Measurements from ENCODE around the gene PDHX. TPM values are rescaled to one million over a fixed set of nuclear protein-coding genes. Genes with fewer than 3 reads are reported as not detected.

The PDHX gene
- total RNA-seq, 1 experiment from 2014 or later: 26.0 TPM

DNA sequence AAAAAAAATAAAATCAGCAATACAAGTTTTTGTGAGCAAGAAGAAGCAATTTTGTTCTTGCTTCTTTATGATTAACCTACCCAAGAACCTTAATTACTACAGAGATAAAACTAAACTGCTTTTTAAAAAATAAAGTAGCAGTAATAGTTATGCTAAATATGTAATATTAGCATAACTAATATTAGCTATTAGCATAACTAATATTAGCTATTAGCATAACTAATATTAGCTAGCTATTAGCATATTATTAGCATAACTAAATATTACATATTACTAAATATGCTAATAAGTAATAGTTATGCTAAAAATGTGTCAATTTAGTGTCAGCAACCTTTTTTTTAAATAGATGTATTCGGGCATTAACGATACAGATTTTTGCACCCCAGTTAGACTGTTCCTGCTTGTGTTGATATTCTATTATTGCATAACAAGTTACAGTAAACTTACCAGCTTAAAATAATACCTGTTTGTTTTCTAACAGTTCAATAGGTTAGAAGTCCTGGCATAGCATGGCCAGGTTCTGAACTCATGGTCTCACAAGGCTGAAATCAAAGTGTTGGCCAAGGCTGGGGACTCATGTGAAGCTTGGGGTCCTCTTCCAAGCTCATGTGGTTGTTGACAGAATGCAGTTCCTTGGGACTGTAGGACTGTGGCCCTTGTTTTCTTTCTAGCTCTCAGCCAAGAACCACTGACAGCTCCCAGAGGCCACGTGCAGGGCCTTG, 48.4 kb downstream of the PDHX start:
- Histone ChIP-seq H3K36me3 (ENCODE audit: insufficient read depth, low read length) (peaks cover 14% of the 10 kb centered on the region; the same call in 1 of the 2 replicates), H3K79me2 (ENCODE audit: low read length) (peaks cover 11% of the 10 kb centered on the region), H3K9ac (ENCODE audit: low read length) (no peak overlapping the region), H3K4me3 (ENCODE audit: low read length) (no peak overlapping the region), H3K27ac (ENCODE audit: low read length) (no peak overlapping the region), H3K4me2 (ENCODE audit: low read depth, low read length, poor library complexity, severe bottlenecking) (no peak overlapping the region), H3K9me2 (replicated peaks; ENCODE audit: insufficient read depth, low read length) (no peaks in the 10 kb centered on the region), H2AFZ (ENCODE audit: low read length) (no peak overlapping the region), H4K20me1 (ENCODE audit: insufficient read depth, low read depth, low read length) (no peaks in the 10 kb centered on the region), H3K9me3 (ENCODE audit: low read length) (no peaks in the 10 kb centered on the region), H3K27me3 (ENCODE audit: low read length) (no peaks in the 10 kb centered on the region), H3K4me1 (ENCODE audit: low read length) (no peaks in the 10 kb centered on the region)
- DNase-seq: no peak

DNA sequence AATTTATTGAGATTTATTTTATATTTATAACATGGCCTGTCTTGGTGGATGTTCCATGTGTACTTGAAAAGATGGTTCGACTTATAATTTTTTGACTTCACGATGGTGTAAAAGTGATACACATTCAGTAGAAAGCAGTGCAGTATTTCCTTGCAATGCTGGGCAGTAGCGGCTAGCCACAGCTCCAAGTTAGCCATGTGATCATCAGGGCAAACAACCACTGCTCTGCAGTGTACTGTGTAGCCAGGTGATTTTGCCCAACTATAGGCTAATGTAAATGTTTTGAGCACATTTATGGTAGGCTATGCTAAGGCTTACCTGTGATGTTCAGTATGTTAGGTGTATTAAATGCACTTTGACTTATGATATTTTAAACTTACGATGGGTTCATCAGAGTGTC, 52.4 kb downstream of the PDHX start:
- H3K4me2 ChIP-seq (ENCODE audit: low read depth, low read length, poor library complexity, severe bottlenecking): no peak overlapping the region
- no peak overlapping the region for H2AFZ ChIP-seq (ENCODE audit: low read length)
- H3K4me1 ChIP-seq (ENCODE audit: low read length): no peaks in the 10 kb centered on the region
- H4K20me1 ChIP-seq (ENCODE audit: insufficient read depth, low read depth, low read length): no peaks in the 10 kb centered on the region
- no peaks in the 10 kb centered on the region for H3K9me2 ChIP-seq (replicated peaks; ENCODE audit: insufficient read depth, low read length)
- H3K27ac ChIP-seq (ENCODE audit: low read length): no peak overlapping the region
- peaks cover 19% of the 10 kb centered on the region; the same call in 1 of the 2 replicates for H3K36me3 ChIP-seq (ENCODE audit: insufficient read depth, low read length)
- no peak overlapping the region for H3K9ac ChIP-seq (ENCODE audit: low read length)
- H3K27me3 ChIP-seq (ENCODE audit: low read length): no peaks in the 10 kb centered on the region
- no peaks in the 10 kb centered on the region for H3K9me3 ChIP-seq (ENCODE audit: low read length)
- DNase-seq: no peak
- H3K4me3 ChIP-seq (ENCODE audit: low read length): no peak overlapping the region
- H3K79me2 ChIP-seq (ENCODE audit: low read length): peaks cover 9% of the 10 kb centered on the region; the same call in 1 of the 2 replicates

DNA sequence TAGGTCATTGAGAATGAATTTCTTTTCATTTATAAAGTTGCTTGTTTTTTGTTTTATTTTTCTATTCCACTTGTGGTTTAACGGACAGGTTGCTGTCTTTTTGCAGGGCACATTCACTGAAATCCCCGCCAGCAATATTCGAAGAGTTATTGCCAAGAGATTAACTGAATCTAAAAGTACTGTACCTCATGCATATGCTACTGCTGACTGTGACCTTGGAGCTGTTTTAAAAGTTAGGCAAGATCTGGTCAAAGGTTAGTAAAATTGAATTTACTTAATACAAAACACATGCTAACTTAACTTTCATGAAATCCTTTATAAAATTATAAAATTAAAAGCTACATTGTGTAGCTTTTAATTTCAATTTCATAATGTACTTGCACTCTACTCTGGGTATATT, 53.6 kb downstream of the PDHX start:
- H2AFZ ChIP-seq (ENCODE audit: low read length): no peak overlapping the region
- no peaks in the 10 kb centered on the region for H3K4me1 ChIP-seq (ENCODE audit: low read length)
- H3K9me3 ChIP-seq (ENCODE audit: low read length): no peaks in the 10 kb centered on the region
- H4K20me1 ChIP-seq (ENCODE audit: insufficient read depth, low read depth, low read length): no peaks in the 10 kb centered on the region
- no peak overlapping the region for H3K9ac ChIP-seq (ENCODE audit: low read length)
- no peak overlapping the region for H3K4me2 ChIP-seq (ENCODE audit: low read depth, low read length, poor library complexity, severe bottlenecking)
- H3K9me2 ChIP-seq (replicated peaks; ENCODE audit: insufficient read depth, low read length): no peaks in the 10 kb centered on the region
- H3K4me3 ChIP-seq (ENCODE audit: low read length): no peak overlapping the region
- DNase-seq: no peak
- no peaks in the 10 kb centered on the region for H3K27me3 ChIP-seq (ENCODE audit: low read length)
- H3K36me3 ChIP-seq (ENCODE audit: insufficient read depth, low read length): peaks cover 27% of the 10 kb centered on the region; the same call in 1 of the 2 replicates
- peaks cover 12% of the 10 kb centered on the region; the same call in 1 of the 2 replicates for H3K79me2 ChIP-seq (ENCODE audit: low read length)
- H3K27ac ChIP-seq (ENCODE audit: low read length): no peak overlapping the region

- H3K36me3 ChIP-seq (ENCODE audit: insufficient read depth, low read length): peaks cover 27% of the 10 kb centered on the region; the same call in 1 of the 2 replicates
- peaks cover 10% of the 10 kb centered on the region; the same call in 1 of the 2 replicates for H3K79me2 ChIP-seq (ENCODE audit: low read length)
- no peak overlapping the region for H3K4me2 ChIP-seq (ENCODE audit: low read depth, low read length, poor library complexity, severe bottlenecking)
- no peak overlapping the region for H3K4me3 ChIP-seq (ENCODE audit: low read length)
- no peaks in the 10 kb centered on the region for H3K9me2 ChIP-seq (replicated peaks; ENCODE audit: insufficient read depth, low read length)
- DNase-seq: no peak
- no peak overlapping the region for H3K27ac ChIP-seq (ENCODE audit: low read length)
- no peak overlapping the region for H3K9ac ChIP-seq (ENCODE audit: low read length)
- H3K4me1 ChIP-seq (ENCODE audit: low read length): no peaks in the 10 kb centered on the region
- no peaks in the 10 kb centered on the region for H4K20me1 ChIP-seq (ENCODE audit: insufficient read depth, low read depth, low read length)
- no peak overlapping the region for H2AFZ ChIP-seq (ENCODE audit: low read length)
- no peaks in the 10 kb centered on the region for H3K27me3 ChIP-seq (ENCODE audit: low read length)
- no peaks in the 10 kb centered on the region for H3K9me3 ChIP-seq (ENCODE audit: low read length)
Measured at GRCh38 chr11:34970480-34970879, 54.1 kb downstream of the PDHX start.

- no peak overlapping the region for H3K4me2 ChIP-seq (ENCODE audit: low read depth, low read length, poor library complexity, severe bottlenecking)
- no peaks in the 10 kb centered on the region for H4K20me1 ChIP-seq (ENCODE audit: insufficient read depth, low read depth, low read length)
- H3K79me2 ChIP-seq (ENCODE audit: low read length): peaks cover 10% of the 10 kb centered on the region; the same call in 1 of the 2 replicates
- no peaks in the 10 kb centered on the region for H3K27me3 ChIP-seq (ENCODE audit: low read length)
- no peaks in the 10 kb centered on the region for H3K9me3 ChIP-seq (ENCODE audit: low read length)
- no peaks in the 10 kb centered on the region for H3K4me1 ChIP-seq (ENCODE audit: low read length)
- H3K36me3 ChIP-seq (ENCODE audit: insufficient read depth, low read length): peaks cover 25% of the 10 kb centered on the region; the same call in 1 of the 2 replicates
- no peak overlapping the region for H2AFZ ChIP-seq (ENCODE audit: low read length)
- no peak overlapping the region for H3K9ac ChIP-seq (ENCODE audit: low read length)
- H3K9me2 ChIP-seq (replicated peaks; ENCODE audit: insufficient read depth, low read length): no peaks in the 10 kb centered on the region
- no peak overlapping the region for H3K27ac ChIP-seq (ENCODE audit: low read length)
- DNase-seq: no peak
- no peak overlapping the region for H3K4me3 ChIP-seq (ENCODE audit: low read length)
Measured at GRCh38 chr11:34971928-34972327, 55.5 kb downstream of the PDHX start.

DNA sequence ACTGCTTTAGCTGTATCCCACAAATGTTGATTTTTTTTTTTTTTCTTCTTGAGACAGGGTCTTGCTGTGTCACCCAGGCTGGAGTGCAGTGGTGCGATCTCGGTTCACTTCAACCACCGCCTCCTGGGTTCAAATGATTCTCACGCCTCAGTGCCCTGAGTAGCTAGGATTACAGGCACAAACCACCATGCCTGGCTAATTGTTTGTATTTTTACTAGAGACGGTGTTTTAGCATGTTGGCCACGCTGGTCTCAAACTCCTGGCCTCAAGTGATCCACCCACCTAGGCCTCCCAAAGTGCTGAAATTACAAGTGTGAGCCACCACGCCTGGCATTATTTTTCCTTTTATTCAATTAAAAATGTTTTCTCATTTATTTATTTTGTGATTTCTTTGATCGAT, 55.9 kb downstream of the PDHX start:
- Histone ChIP-seq H3K9me3 (ENCODE audit: low read length) (no peaks in the 10 kb centered on the region), H3K9me2 (replicated peaks; ENCODE audit: insufficient read depth, low read length) (no peaks in the 10 kb centered on the region), H3K79me2 (ENCODE audit: low read length) (peaks cover 10% of the 10 kb centered on the region; the same call in 1 of the 2 replicates), H3K27ac (ENCODE audit: low read length) (no peak overlapping the region), H3K4me1 (ENCODE audit: low read length) (no peaks in the 10 kb centered on the region), H2AFZ (ENCODE audit: low read length) (no peak overlapping the region), H3K27me3 (ENCODE audit: low read length) (no peaks in the 10 kb centered on the region), H3K4me2 (ENCODE audit: low read depth, low read length, poor library complexity, severe bottlenecking) (no peak overlapping the region), H3K4me3 (ENCODE audit: low read length) (no peak overlapping the region), H4K20me1 (ENCODE audit: insufficient read depth, low read depth, low read length) (no peaks in the 10 kb centered on the region), H3K9ac (ENCODE audit: low read length) (no peak overlapping the region), H3K36me3 (ENCODE audit: insufficient read depth, low read length) (peaks cover 25% of the 10 kb centered on the region; the same call in 1 of the 2 replicates)
- no peak for DNase-seq

DNA sequence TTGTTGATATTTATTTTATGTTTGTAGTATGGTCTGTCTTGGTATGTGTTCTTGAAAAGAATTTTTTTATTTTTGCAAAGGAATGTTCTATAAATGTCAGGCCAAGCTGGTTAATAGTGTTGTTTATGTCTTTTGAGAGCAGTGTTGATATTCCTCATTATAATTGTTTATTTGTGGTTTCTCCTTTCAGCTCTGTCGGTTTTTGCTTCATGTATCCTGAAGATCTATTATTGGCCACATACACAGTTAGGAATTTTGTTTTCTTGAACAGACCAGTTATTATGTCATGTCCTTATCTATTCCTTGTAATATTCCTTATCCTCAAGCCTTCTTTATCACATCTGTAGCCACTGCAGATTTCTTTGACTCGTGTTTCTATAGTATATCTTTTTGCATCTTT, 56.5 kb downstream of the PDHX start:
- Histone ChIP-seq H3K4me3 (ENCODE audit: low read length) (no peak overlapping the region), H3K4me2 (ENCODE audit: low read depth, low read length, poor library complexity, severe bottlenecking) (no peak overlapping the region), H3K9me3 (ENCODE audit: low read length) (no peaks in the 10 kb centered on the region), H3K36me3 (ENCODE audit: insufficient read depth, low read length) (peaks cover 25% of the 10 kb centered on the region; the same call in 1 of the 2 replicates), H4K20me1 (ENCODE audit: insufficient read depth, low read depth, low read length) (no peaks in the 10 kb centered on the region), H3K27me3 (ENCODE audit: low read length) (no peaks in the 10 kb centered on the region), H3K79me2 (ENCODE audit: low read length) (peaks cover 10% of the 10 kb centered on the region; the same call in 1 of the 2 replicates), H2AFZ (ENCODE audit: low read length) (no peak overlapping the region), H3K4me1 (ENCODE audit: low read length) (no peaks in the 10 kb centered on the region), H3K27ac (ENCODE audit: low read length) (no peak overlapping the region), H3K9ac (ENCODE audit: low read length) (no peak overlapping the region), H3K9me2 (replicated peaks; ENCODE audit: insufficient read depth, low read length) (no peaks in the 10 kb centered on the region)
- DNase-seq: no peak

GRCh38 chr11:34975482-34975881, 59.1 kb downstream of the PDHX start:
- no peaks in the 10 kb centered on the region for H3K9me3 ChIP-seq (ENCODE audit: low read length)
- H3K4me1 ChIP-seq (ENCODE audit: low read length): no peaks in the 10 kb centered on the region
- H3K4me2 ChIP-seq (ENCODE audit: low read depth, low read length, poor library complexity, severe bottlenecking): no peak overlapping the region
- H4K20me1 ChIP-seq (ENCODE audit: insufficient read depth, low read depth, low read length): no peaks in the 10 kb centered on the region
- no peaks in the 10 kb centered on the region for H3K27me3 ChIP-seq (ENCODE audit: low read length)
- H3K9me2 ChIP-seq (replicated peaks; ENCODE audit: insufficient read depth, low read length): no peaks in the 10 kb centered on the region
- H3K36me3 ChIP-seq (ENCODE audit: insufficient read depth, low read length): peaks cover 17% of the 10 kb centered on the region; the same call in 1 of the 2 replicates
- H2AFZ ChIP-seq (ENCODE audit: low read length): no peak overlapping the region
- no peak for DNase-seq
- no peak overlapping the region for H3K9ac ChIP-seq (ENCODE audit: low read length)
- no peak overlapping the region for H3K4me3 ChIP-seq (ENCODE audit: low read length)
- peaks cover 10% of the 10 kb centered on the region; the same call in 1 of the 2 replicates for H3K79me2 ChIP-seq (ENCODE audit: low read length)
- no peak overlapping the region for H3K27ac ChIP-seq (ENCODE audit: low read length)
